Neural cell (in vitro differentiated cells): Measurements from ENCODE around the gene WNT7A.

Experiments
- EP300 ChIP-seq: fragments of 450-650 bp; conservative IDR thresholded peaks from 2 replicates; pipeline ENCODE4 v1.6.1; 2014; ENCODE audit warnings: antibody characterized with exemption, mild to moderate bottlenecking, moderate library complexity; ENCODE audit not compliant: poor library complexity, severe bottlenecking
- EZH2 ChIP-seq: fragments of 200-600, 300-800 bp; shearing (Covaris generic), sonication (generic); IDR thresholded peaks from 2 replicates; pipeline ENCODE4 v1.6.1; 2014; ENCODE audit warnings: antibody characterized with exemption, low read length, borderline replicate concordance, mild to moderate bottlenecking; ENCODE audit not compliant: insufficient read depth, poor library complexity, severe bottlenecking
- MXI1 ChIP-seq: fragments of 450-650 bp; conservative IDR thresholded peaks from 2 replicates; pipeline ENCODE4 v1.6.1; 2014; ENCODE audit warnings: antibody characterized with exemption, mild to moderate bottlenecking; ENCODE audit not compliant: poor library complexity, severe bottlenecking
- POLR2AphosphoS5 ChIP-seq: IDR thresholded peaks from 2 replicates; pipeline ENCODE4 v1.6.1; 2012
- REST ChIP-seq: IDR thresholded peaks from 2 replicates; pipeline ENCODE4 v1.6.1; 2012; ENCODE audit warnings: borderline replicate concordance
- SMC3 ChIP-seq: fragments of 450-650 bp; conservative IDR thresholded peaks from 2 replicates; pipeline ENCODE4 v1.6.1; 2014; ENCODE audit warnings: antibody characterized with exemption, mild to moderate bottlenecking, moderate library complexity; ENCODE audit not compliant: poor library complexity
- TAF1 ChIP-seq: IDR thresholded peaks from 2 replicates; pipeline ENCODE4 v1.6.1; 2012; ENCODE audit warnings: low read depth
- TF ChIP-seq, protein P1 (sequence below): fragments of 450-650 bp; IDR thresholded peaks from 2 replicates; pipeline ENCODE4 v1.5.1; 2014; ENCODE audit warnings: antibody characterized with exemption, mild to moderate bottlenecking, moderate library complexity; ENCODE audit not compliant: poor library complexity, severe bottlenecking

DNA sequence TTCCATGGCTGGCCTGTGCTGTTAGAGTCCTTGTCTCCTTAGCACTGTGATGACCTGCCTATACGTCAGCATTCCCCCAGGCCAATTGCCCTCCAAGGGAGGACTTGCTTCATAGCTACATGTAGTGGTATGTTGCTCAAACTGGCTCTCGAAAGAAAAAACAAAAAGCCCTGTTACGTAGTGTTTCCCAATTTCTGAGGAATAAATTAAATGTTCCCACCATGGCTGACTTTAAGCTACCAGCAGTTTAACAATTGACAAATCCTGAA is 54.6 kb downstream of the WNT7A start:
- no peak for TF ChIP-seq SMC3
- TF ChIP-seq, protein P1, sequence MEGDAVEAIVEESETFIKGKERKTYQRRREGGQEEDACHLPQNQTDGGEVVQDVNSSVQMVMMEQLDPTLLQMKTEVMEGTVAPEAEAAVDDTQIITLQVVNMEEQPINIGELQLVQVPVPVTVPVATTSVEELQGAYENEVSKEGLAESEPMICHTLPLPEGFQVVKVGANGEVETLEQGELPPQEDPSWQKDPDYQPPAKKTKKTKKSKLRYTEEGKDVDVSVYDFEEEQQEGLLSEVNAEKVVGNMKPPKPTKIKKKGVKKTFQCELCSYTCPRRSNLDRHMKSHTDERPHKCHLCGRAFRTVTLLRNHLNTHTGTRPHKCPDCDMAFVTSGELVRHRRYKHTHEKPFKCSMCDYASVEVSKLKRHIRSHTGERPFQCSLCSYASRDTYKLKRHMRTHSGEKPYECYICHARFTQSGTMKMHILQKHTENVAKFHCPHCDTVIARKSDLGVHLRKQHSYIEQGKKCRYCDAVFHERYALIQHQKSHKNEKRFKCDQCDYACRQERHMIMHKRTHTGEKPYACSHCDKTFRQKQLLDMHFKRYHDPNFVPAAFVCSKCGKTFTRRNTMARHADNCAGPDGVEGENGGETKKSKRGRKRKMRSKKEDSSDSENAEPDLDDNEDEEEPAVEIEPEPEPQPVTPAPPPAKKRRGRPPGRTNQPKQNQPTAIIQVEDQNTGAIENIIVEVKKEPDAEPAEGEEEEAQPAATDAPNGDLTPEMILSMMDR: no peak
- no peak for TF ChIP-seq MXI1
- no peak for TF ChIP-seq POLR2AphosphoS5
- TF ChIP-seq TAF1: no peak
- no peak for TF ChIP-seq EZH2
- no peak for TF ChIP-seq EP300
- TF ChIP-seq REST: no peak
